SK-N-SH treated with all-trans-retinoic acid at 6 μM for 48 hours (cell line): Measurements from ENCODE around the gene DCLRE1A.
"Not testable (repeated sequence)": the region's sequence is repeated elsewhere in the genome, so short reads cannot be mapped to it uniquely, and the experiment has no call there.

Experiments used
- ATAC-seq: fragments of 200-7000 bp; cut with Tn5 transposase; 3 replicates; pipeline ENCODE4 v1.9.1; 2020; ENCODE audit warnings: mild to moderate bottlenecking, moderate library complexity
- ARNTL ChIP-seq: fragments of 450-650 bp; formaldehyde crosslinking; IDR thresholded peaks from 2 replicates; pipeline ENCODE4 v1.5.0; 2020; ENCODE audit warnings: low read depth, mild to moderate bottlenecking, moderate library complexity, borderline replicate concordance
- BACH2 ChIP-seq: fragments of 250-450 bp; sonication (Bioruptor Pico); IDR thresholded peaks from 2 replicates; pipeline ENCODE4 v1.9.0; 2021; ENCODE audit warnings: mild to moderate bottlenecking, borderline replicate concordance
- CREB5 ChIP-seq: fragments of 250-450 bp; sonication (Bioruptor Pico); IDR thresholded peaks from 2 replicates; pipeline ENCODE4 v1.5.1; 2020; ENCODE audit warnings: low read depth, mild to moderate bottlenecking, moderate library complexity
- CSDC2 ChIP-seq: fragments of 250-450 bp; sonication (Bioruptor Pico); IDR thresholded peaks from 2 replicates; pipeline ENCODE4 v1.5.0; 2020; ENCODE audit warnings: mild to moderate bottlenecking, moderate library complexity
- CSRNP3 ChIP-seq: fragments of 250-450 bp; sonication (Bioruptor Pico); IDR thresholded peaks from 2 replicates; pipeline ENCODE4 v1.5.1; 2021; ENCODE audit warnings: mild to moderate bottlenecking, moderate library complexity
- ESRRG ChIP-seq: fragments of 250-450 bp; sonication (Bioruptor Pico); IDR thresholded peaks from 2 replicates; pipeline ENCODE4 v1.6.1; 2021; ENCODE audit warnings: mild to moderate bottlenecking
- GLIS3 ChIP-seq: fragments of 250-450 bp; sonication (Bioruptor Pico); IDR thresholded peaks from 2 replicates; pipeline ENCODE4 v1.5.0; 2020; ENCODE audit warnings: mild to moderate bottlenecking, moderate library complexity
- ISL1 ChIP-seq: fragments of 250-450 bp; sonication (Bioruptor Pico); IDR thresholded peaks from 2 replicates; pipeline ENCODE4 v2.1.2; 2022; ENCODE audit warnings: mild to moderate bottlenecking, moderate library complexity
- OSR1 ChIP-seq: fragments of 250-450 bp; sonication (Bioruptor Pico); IDR thresholded peaks from 2 replicates; pipeline ENCODE4 v1.8.0; 2022; ENCODE audit warnings: moderate library complexity, mild to moderate bottlenecking, inconsistent platforms
- PATZ1 ChIP-seq: fragments of 250-450 bp; sonication (Bioruptor Pico); IDR thresholded peaks from 2 replicates; pipeline ENCODE4 v1.8.0; 2020; ENCODE audit warnings: mild to moderate bottlenecking, moderate library complexity, borderline replicate concordance
- POU6F1 ChIP-seq: fragments of 250-450 bp; sonication (Bioruptor Pico); IDR thresholded peaks from 2 replicates; pipeline ENCODE4 v1.8.0; 2021; ENCODE audit warnings: low read depth, mild to moderate bottlenecking, moderate library complexity, borderline replicate concordance
- PPARA ChIP-seq: fragments of 250-450 bp; sonication (Bioruptor Pico); IDR thresholded peaks from 2 replicates; pipeline ENCODE4 v1.5.0; 2020; ENCODE audit warnings: mild to moderate bottlenecking, borderline replicate concordance
- RARB ChIP-seq: fragments of 250-450 bp; sonication (Bioruptor Pico); IDR thresholded peaks from 2 replicates; pipeline ENCODE4 v1.8.0; 2021; ENCODE audit warnings: mild to moderate bottlenecking, moderate library complexity
- SNAI2 ChIP-seq: fragments of 250-450 bp; sonication (Bioruptor Pico); IDR thresholded peaks from 2 replicates; pipeline ENCODE4 v1.5.0; 2020; ENCODE audit warnings: mild to moderate bottlenecking, moderate library complexity
- TCF4 ChIP-seq: fragments of 250-450 bp; sonication (Bioruptor Pico); IDR thresholded peaks from 2 replicates; pipeline ENCODE4 v1.8.0; 2021; ENCODE audit warnings: mild to moderate bottlenecking, moderate library complexity, borderline replicate concordance
- TOX ChIP-seq: fragments of 250-450 bp; sonication (Bioruptor Pico); IDR thresholded peaks from 2 replicates; pipeline ENCODE4 v1.8.0; 2021; ENCODE audit warnings: mild to moderate bottlenecking, moderate library complexity, borderline replicate concordance
- ZC3H10 ChIP-seq: fragments of 250-450 bp; sonication (Bioruptor Pico); IDR thresholded peaks from 2 replicates; pipeline ENCODE4 v1.5.1; 2021; ENCODE audit warnings: mild to moderate bottlenecking, moderate library complexity
- ZFP3 ChIP-seq: fragments of 250-450 bp; sonication (Bioruptor Pico); IDR thresholded peaks from 2 replicates; pipeline ENCODE4 v1.5.0; 2020; ENCODE audit warnings: mild to moderate bottlenecking, moderate library complexity
- ZFP30 ChIP-seq: fragments of 450-650 bp; formaldehyde crosslinking; IDR thresholded peaks from 2 replicates; pipeline ENCODE4 v1.5.0; 2022; ENCODE audit warnings: mild to moderate bottlenecking, moderate library complexity
- ZNF565 ChIP-seq: fragments of 450-650 bp; formaldehyde crosslinking; conservative IDR thresholded peaks from 2 replicates; pipeline ENCODE4 v1.5.0; 2020; ENCODE audit warnings: low read depth, mild to moderate bottlenecking, moderate library complexity
- ZNF70 ChIP-seq: fragments of 450-650 bp; formaldehyde crosslinking; IDR thresholded peaks from 2 replicates; pipeline ENCODE4 v1.5.0; 2020; ENCODE audit warnings: mild to moderate bottlenecking, moderate library complexity
- ZNF8 ChIP-seq: fragments of 450-650 bp; formaldehyde crosslinking; IDR thresholded peaks from 2 replicates; pipeline ENCODE4 v1.5.0; 2020; ENCODE audit warnings: mild to moderate bottlenecking, moderate library complexity

DCLRE1A gene

GRCh38 chr10:113823389-113823788 is 30.5 kb downstream of the DCLRE1A start:
- no peak for ATAC-seq
- no peak for TF ChIP-seq GLIS3 (CRISPR knock-in tag)
- TF ChIP-seq ISL1, result no peak
- no peak for TF ChIP-seq PATZ1 (CRISPR knock-in tag)
- TF ChIP-seq CSRNP3 (CRISPR knock-in tag), result no peak
- no peak for TF ChIP-seq ARNTL (CRISPR knock-in tag)
- TF ChIP-seq TCF4, result no peak
- TF ChIP-seq OSR1 (CRISPR knock-in tag), result no peak
- TF ChIP-seq PPARA (CRISPR knock-in tag), result no peak
- no peak for TF ChIP-seq CSDC2 (CRISPR knock-in tag)
- TF ChIP-seq RARB (CRISPR knock-in tag), result no peak
- TF ChIP-seq BACH2 (CRISPR knock-in tag), result no peak
- no peak for TF ChIP-seq POU6F1 (CRISPR knock-in tag)
- no peak for TF ChIP-seq ZNF70 (CRISPR knock-in tag)
- no peak for TF ChIP-seq SNAI2 (CRISPR knock-in tag)
- no peak for TF ChIP-seq ZNF565 (CRISPR knock-in tag)
- no peak for TF ChIP-seq ZFP30 (CRISPR knock-in tag)
- no peak for TF ChIP-seq ESRRG (CRISPR knock-in tag)
- TF ChIP-seq ZC3H10 (CRISPR knock-in tag), result no peak

- TF ChIP-seq GLIS3 (CRISPR knock-in tag), result no peak
- no peak for TF ChIP-seq TCF4
- no peak for TF ChIP-seq TOX (CRISPR knock-in tag)
- TF ChIP-seq ESRRG (CRISPR knock-in tag), result no peak
- no peak for TF ChIP-seq SNAI2 (CRISPR knock-in tag)
- TF ChIP-seq ZFP3, result no peak
- TF ChIP-seq CSRNP3 (CRISPR knock-in tag), result no peak
- no peak for TF ChIP-seq ZC3H10 (CRISPR knock-in tag)
- no peak for ATAC-seq
Observed at GRCh38 chr10:113822174-113822573, 31.7 kb downstream of the DCLRE1A start.

- ATAC-seq, result not testable (repeated sequence)
Observed at GRCh38 chr10:113821306-113821705, 32.6 kb downstream of the DCLRE1A start.

GRCh38 chr10:113820507-113820906 is 33.4 kb downstream of the DCLRE1A start:
- TF ChIP-seq CREB5 (CRISPR knock-in tag) (no peak), POU6F1 (CRISPR knock-in tag) (no peak), ZFP3 (no peak), TCF4 (no peak), ZNF565 (CRISPR knock-in tag) (no peak), RARB (CRISPR knock-in tag) (no peak), ZNF8 (CRISPR knock-in tag) (no peak), ARNTL (CRISPR knock-in tag) (no peak), PPARA (CRISPR knock-in tag) (no peak), TOX (CRISPR knock-in tag) (no peak), ZNF70 (CRISPR knock-in tag) (no peak), ISL1 (no peak), PATZ1 (CRISPR knock-in tag) (no peak), ZFP30 (CRISPR knock-in tag) (no peak)
- peak; percentile 57 for ATAC-seq
